Heart left ventricle (tissue), 13 donors: Measurements from ENCODE around the gene BORCS5.

Source experiments
- CTCF ChIP-seq, 12 donors: fragments of 200-600 bp; sonication (generic) in 4 of 12; IDR thresholded peaks; one replicate each; pipeline versions ENCODE4 v1.5.0 to v1.8.0; 2018 to 2022; ENCODE audit warnings: antibody characterized with exemption in 12 of 12, mild to moderate bottlenecking in 5 of 12
- POLR2A ChIP-seq, 2 donors: fragments of 450-650 bp; IDR thresholded peaks; one replicate each; pipeline ENCODE4 v1.6.1; 2017; ENCODE audit warnings: antibody characterized with exemption in 2 of 2, mild to moderate bottlenecking in 2 of 2, moderate library complexity in 2 of 2
- donor health status: ischemic (EF 13 %, LVEDD 7.1; RV severe dilation, severe dysfunction).
- donor health status: DM: no; HTN: yes; CAD: no.
- donor health status: DM: no; HTN: no; CAD: no.
- donor health status: ischemic (EF 25% LVEDD 6.9; RV normal size, moderate dysfunction).
- donor health status: ischemic (EF 25% LVEDD 5.7; RV mildly dilated, moderate dysfunction).
- donor health status: ischemic (EF 35%, LVEDD 5.7; RV mildly dilated, moderate dysfunction).
- donor health status: nonischemic (EF 11% LVEDD 7.7; RV severe dilation, severe dysfunction).
- donor health status: DM: yes; HTN: yes; CAD: no.
- donor health status: PGD.
- donor health status: ischemic (EF 29% LVEDD 5.4; RV normal size, mild dysfunction).
- donor health status: nonischemic (EF 23%, LVEDD 6.1; RV moderate dilation, normal function).

GRCh38 chr12:12364787-12365445, 8.0 kb downstream of the BORCS5 start:
- no peak for TF ChIP-seq POLR2A (IDR thresholded peaks at IDR 0.05)
- TF ChIP-seq CTCF (IDR thresholded peaks at IDR 0.05): no peak
